HEK293T (cell line): ENCODE results near the gene HSPB6.

Experiments used
- CTCF ChIA-PET: fragments of 350-600 bp; formaldehyde crosslinking; extraction: SDS; loops from one replicate; lab custom pipeline; 2021; ENCODE audit warnings: antibody characterized with exemption, inconsistent platforms; lab: Yijun Ruan, JAX
- POLR2A ChIA-PET: fragments of 350-600 bp; formaldehyde crosslinking; extraction: SDS; loops from one replicate; lab custom pipeline; 2020; ENCODE audit warnings: antibody characterized with exemption, inconsistent platforms; lab: Yijun Ruan, JAX
- DNase-seq: peaks from one replicate; pipeline ENCODE4 v3.0.0; 2012; ENCODE audit warnings: mixed read lengths; ENCODE audit errors: extremely low spot score
- ARNT ChIP-seq: fragments of 450-650 bp; IDR thresholded peaks from 2 replicates; pipeline ENCODE4 v1.6.1; 2017; ENCODE audit warnings: mild to moderate bottlenecking
- BHLHE40 ChIP-seq: fragments of 450-650 bp; IDR thresholded peaks from 2 replicates; pipeline ENCODE4 v1.6.1; 2016; ENCODE audit warnings: mild to moderate bottlenecking, moderate library complexity, borderline replicate concordance
- CTBP1 ChIP-seq: fragments of 450-650 bp; IDR thresholded peaks from 2 replicates; pipeline ENCODE4 v1.6.1; 2016; ENCODE audit warnings: borderline replicate concordance
- ELF4 ChIP-seq: fragments of 450-650 bp; IDR thresholded peaks from 2 replicates; pipeline ENCODE4 v1.6.1; 2017; ENCODE audit warnings: antibody characterized with exemption
- FOXA1 ChIP-seq: fragments of 450-650 bp; IDR thresholded peaks from 2 replicates; pipeline ENCODE4 v1.6.1; 2016; ENCODE audit warnings: mild to moderate bottlenecking
- FOXK2 ChIP-seq: fragments of 450-650 bp; IDR thresholded peaks from 2 replicates; pipeline ENCODE4 v1.6.1; 2016; ENCODE audit warnings: mild to moderate bottlenecking
- FOXM1 ChIP-seq: fragments of 450-650 bp; IDR thresholded peaks from 2 replicates; pipeline ENCODE4 v1.6.1; 2017; ENCODE audit warnings: mild to moderate bottlenecking, borderline replicate concordance
- HDGF ChIP-seq: fragments of 450-650 bp; IDR thresholded peaks from 2 replicates; pipeline ENCODE4 v1.6.1; 2017; ENCODE audit warnings: antibody characterized with exemption, borderline replicate concordance
- L3MBTL2 ChIP-seq: fragments of 450-650 bp; conservative IDR thresholded peaks from 2 replicates; pipeline ENCODE4 v1.6.1; 2016; ENCODE audit warnings: mild to moderate bottlenecking
- LEF1 ChIP-seq: fragments of 450-650 bp; IDR thresholded peaks from 2 replicates; pipeline ENCODE4 v1.6.1; 2017; ENCODE audit warnings: mild to moderate bottlenecking, borderline replicate concordance
- NFRKB ChIP-seq: fragments of 450-650 bp; IDR thresholded peaks from 2 replicates; pipeline ENCODE4 v1.6.1; 2016; ENCODE audit warnings: mild to moderate bottlenecking, moderate library complexity
- PKNOX1 ChIP-seq: fragments of 450-650 bp; IDR thresholded peaks from 2 replicates; pipeline ENCODE4 v1.6.1; 2016
- SP1 ChIP-seq: fragments of 450-650 bp; IDR thresholded peaks from 2 replicates; pipeline ENCODE4 v1.6.1; 2017
- SUZ12 ChIP-seq: fragments of 450-650 bp; IDR thresholded peaks from 2 replicates; pipeline ENCODE4 v1.6.1; 2016; ENCODE audit warnings: mild to moderate bottlenecking
- TARDBP ChIP-seq: fragments of 450-650 bp; IDR thresholded peaks from 2 replicates; pipeline ENCODE4 v1.6.1; 2016
- ZNF384 ChIP-seq: fragments of 450-650 bp; IDR thresholded peaks from 2 replicates; pipeline ENCODE4 v1.6.1; 2016

The HSPB6 gene

GRCh38 chr19:35746087-35746462 lies 10.8 kb downstream of the HSPB6 start:
- POLR2A ChIA-PET: interaction anchor here (0.9 to 2.4 kb wide), 9 partner anchors 11 to 185 kb away, joined by 3 to 18 read pairs (median 4); partner anchors contain the start of genes HSPB6 and PROSER3
- TF ChIP-seq FOXA1 (no peak), NFRKB (no peak), FOXM1 (no peak), ZNF384 (no peak), HDGF (no peak)
- CTCF ChIA-PET: interaction anchor here (0.7 kb wide), 1 partner anchor 51 kb away, joined by 3 read pairs; no protein-coding TSS in a partner anchor
- DNase-seq: no peak

GRCh38 chr19:35745328-35746086 lies 11.3 kb downstream of the HSPB6 start, which contains the start of the genes PSENEN and U2AF1L4:
Gene PSENEN (plus strand): TSS chr19:35745651. CDS start chr19:35745931, 280 bp downstream.
Gene U2AF1L4 (minus strand): TSS chr19:35745418. CDS start chr19:35745391, 27 bp downstream.
- ChIA-PET CTCF (interaction anchor here (0.6 to 0.7 kb wide), 2 partner anchors 51 to 186 kb away, joined by 3 read pairs; no protein-coding TSS in a partner anchor), POLR2A (interaction anchor here (0.8 to 2.4 kb wide), 13 partner anchors 11 to 186 kb away, joined by 3 to 18 read pairs (median 3); partner anchors contain the start of genes HAUS5, HSPB6 and PROSER3)
- DNase-seq: peak; percentile 90

GRCh38 chr19:35744430-35745327 lies 12.2 kb downstream of the HSPB6 start:
- peak; percentile 84 for DNase-seq
- TF ChIP-seq ARNT (no peak), LEF1 (no peak), NFRKB (no peak), BHLHE40 (no peak), FOXM1 (no peak), ZNF384 (no peak), FOXA1 (no peak), SP1 (no peak), CTBP1 (no peak), ELF4 (0 out of 2 replicates have a peak, but pooled peaks have one; percentile 17), SUZ12 (no peak), L3MBTL2 (peak; percentile 90), FOXK2 (no peak), HDGF (no peak), PKNOX1 (no peak), TARDBP (no peak)
- POLR2A ChIA-PET: interaction anchor here (0.8 to 2.4 kb wide), 12 partner anchors 12 to 132 kb away, joined by 3 to 18 read pairs (median 3); partner anchors contain the start of genes HAUS5, HSPB6 and PROSER3
- CTCF ChIA-PET: interaction anchor here (0.6 to 0.7 kb wide), 4 partner anchors 42 to 186 kb away, joined by 3 read pairs; no protein-coding TSS in a partner anchor

More at GRCh38 chr19:35745328-35746086, 11.3 kb downstream of the HSPB6 start, which contains the start of the genes PSENEN and U2AF1L4:
- TF ChIP-seq CTBP1 (no peak), ARNT (no peak), HDGF (no peak)

GRCh38 chr19:35743640-35744429 lies 13.0 kb downstream of the HSPB6 start:
- CTCF ChIA-PET: interaction anchor here (0.6 to 0.7 kb wide), 4 partner anchors 41 to 107 kb away, joined by 3 to 7 read pairs (median 3); no protein-coding TSS in a partner anchor
- DNase-seq: no peak
- POLR2A ChIA-PET: interaction anchor here (1.5 to 2.4 kb wide), 5 partner anchors 13 to 126 kb away, joined by 3 to 18 read pairs (median 6); partner anchors contain the start of genes HSPB6 and PROSER3
- no peak for TF ChIP-seq ZNF384
- no peak for TF ChIP-seq FOXK2
- no peak for TF ChIP-seq HDGF
- no peak for TF ChIP-seq SP1
- TF ChIP-seq PKNOX1: no peak
- no peak for TF ChIP-seq L3MBTL2
- TF ChIP-seq ARNT: no peak
- TF ChIP-seq LEF1: no peak
- TF ChIP-seq NFRKB: no peak
- no peak for TF ChIP-seq ELF4

- ChIA-PET CTCF (no interaction called here), POLR2A (no interaction called here)
- TF ChIP-seq TARDBP (no peak), PKNOX1 (no peak)
- no peak for DNase-seq
These were observed 14.6 kb downstream of the HSPB6 start, which contains the start of gene IGFLR1 for GRCh38 chr19:35742121-35742724. Gene IGFLR1 (minus strand): TSS chr19:35742452. CDS start chr19:35741180, 1,272 bp downstream.
